Activated CD4-positive, CD25-positive, alpha-beta regulatory T cell (primary cell): ENCODE data around the gene ACSL3.
A peak's percentile ranks its signal among the peaks of the same experiment; 100 is the strongest.
"Not testable (repeated sequence)": the region's sequence is repeated elsewhere in the genome, so short reads cannot be mapped to it uniquely, and the experiment has no call there.

Experiments used
- DNase-seq, 4 experiments: peaks; one replicate each; lab custom pipeline; 2025; lab: John Stamatoyannopoulos, UW

ACSL3 gene

DNA sequence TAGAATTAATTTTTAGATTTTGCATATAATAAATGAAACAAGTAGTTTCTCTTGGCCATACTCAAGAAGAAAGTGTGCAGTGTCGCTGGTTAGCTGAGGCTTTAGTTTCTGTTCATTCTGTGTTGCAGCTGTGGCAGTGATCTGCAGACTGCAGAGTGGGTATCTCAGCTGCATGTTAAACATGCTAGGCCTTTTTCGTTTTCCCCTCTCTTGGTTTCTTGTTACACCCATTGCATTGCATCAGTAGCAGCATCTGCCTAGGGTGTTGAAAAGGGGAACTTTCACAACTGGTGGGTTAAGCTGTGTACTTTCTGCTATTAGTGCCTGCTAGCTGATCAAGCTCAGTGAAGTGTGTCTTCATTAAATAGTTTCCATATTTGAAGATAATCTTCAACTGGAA, 51.3 kb downstream of the ACSL3 start:
- no peak for DNase-seq

GRCh38 chr2:222912776-222913175, 51.9 kb downstream of the ACSL3 start:
- no peak for DNase-seq

DNA sequence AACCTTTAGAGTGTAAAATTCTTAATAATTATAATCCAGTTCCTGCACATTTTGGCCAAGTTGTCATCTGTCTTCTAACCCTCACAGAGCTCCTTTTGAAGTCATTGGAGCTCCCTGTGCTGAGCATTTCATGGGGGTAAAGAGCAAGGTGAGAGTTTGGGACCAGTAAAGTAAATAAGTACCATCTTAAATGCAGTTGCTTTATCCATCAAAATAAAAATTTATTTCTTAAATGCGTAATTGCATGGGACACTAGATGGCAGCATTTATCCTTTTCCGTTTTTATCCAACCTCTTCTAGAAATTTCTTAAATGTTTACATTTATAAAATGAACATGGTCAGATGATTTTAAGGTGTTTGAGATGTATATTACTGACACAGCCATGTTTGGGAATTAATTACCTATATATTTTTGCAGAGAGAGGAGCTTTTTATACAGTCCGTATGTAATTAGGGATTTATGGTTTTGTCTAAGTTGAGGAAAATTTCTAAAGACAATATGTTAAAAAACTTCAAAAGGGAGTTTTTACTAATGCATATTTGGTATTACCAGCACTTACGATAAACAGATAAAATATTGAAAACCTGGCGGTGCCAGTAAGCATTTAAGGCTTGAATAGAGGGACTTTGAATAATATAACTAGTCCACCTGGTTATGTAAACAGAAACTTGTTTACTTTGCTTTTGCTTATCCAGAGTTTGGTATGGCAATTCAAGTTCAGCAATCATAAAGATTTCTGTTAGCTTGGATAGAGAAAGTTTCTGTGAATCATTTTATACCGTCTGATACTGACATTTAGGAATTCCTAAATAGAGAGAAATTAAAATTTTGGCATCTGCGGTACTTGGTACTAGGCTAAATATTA, 54.5 kb downstream of the ACSL3 start:
- no peak for DNase-seq

DNA sequence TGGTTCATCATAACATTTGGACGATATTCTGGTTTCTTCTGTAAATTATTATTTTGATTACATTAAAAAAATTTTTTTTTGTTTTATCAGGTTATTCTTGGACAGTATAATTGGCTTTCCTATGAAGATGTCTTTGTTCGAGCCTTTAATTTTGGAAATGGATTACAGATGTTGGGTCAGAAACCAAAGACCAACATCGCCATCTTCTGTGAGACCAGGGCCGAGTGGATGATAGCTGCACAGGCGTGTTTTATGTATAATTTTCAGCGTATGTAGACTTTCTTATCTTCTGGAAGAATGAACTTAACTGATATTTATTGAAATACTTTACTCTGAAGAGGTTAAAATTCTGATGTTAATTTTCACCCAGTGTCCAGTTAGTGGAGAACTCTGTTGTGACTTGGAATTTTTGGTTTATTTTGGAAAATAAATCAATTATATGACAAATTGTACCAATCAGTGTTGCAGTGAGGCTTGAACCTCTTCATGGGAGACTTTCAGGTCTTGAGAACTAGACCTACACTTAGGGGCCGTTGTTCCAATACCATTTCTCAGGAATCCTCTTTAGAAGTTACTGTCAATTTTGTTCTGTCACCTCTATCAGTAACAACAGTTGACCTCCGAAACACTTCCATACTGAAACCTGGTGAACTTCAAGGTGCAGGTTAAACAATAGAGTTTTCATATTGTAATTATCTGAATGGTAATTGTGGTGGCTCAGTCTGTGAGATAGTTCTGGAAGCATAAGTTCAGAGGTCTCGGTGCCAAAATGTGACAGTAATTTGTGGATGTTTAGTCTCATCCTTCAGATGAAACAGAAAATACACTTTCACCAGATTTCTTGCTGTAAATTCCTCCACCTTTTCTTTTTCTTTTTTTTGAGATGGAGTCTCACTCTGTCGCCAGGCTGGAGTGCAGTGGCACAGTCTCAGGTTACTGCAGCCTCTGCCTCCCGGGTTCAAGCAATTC, 55.7 kb downstream of the ACSL3 start:
- no peak for DNase-seq

- not testable (repeated sequence) for DNase-seq
Observed at GRCh38 chr2:222917212-222917611, 56.4 kb downstream of the ACSL3 start.

DNA sequence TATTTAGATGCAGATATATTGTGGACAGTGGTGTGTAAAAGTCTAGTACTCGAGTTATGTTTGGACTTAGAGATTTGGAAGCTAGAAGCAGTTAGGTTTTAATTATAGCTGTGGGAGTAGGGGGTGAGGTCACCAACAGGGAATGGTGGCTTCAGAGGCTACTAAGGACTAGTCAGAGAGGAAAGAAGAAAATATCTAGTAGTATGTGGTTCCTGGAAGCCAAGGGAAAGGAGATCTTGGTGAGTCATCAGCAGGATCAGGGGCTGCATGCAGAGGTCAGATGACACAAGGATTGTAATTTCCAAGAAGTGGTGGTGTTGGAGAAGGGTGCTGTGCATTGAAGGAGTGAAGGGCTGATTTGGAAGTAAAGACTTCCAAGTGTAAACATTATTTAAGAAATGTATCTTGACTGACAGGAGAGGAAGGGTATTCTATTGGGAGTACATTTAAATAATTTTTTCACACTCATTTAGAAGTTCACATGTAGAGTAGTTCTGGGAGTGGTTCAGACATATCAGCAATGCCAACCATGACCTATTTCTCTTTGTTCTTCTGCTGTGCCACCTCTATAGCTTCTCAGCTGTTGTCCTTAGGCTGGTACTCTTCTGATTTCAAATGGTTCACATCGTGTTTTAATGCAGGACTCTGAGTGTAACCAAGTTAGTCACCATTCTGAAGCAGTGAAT, 59.1 kb downstream of the ACSL3 start:
- no peak for DNase-seq

DNA sequence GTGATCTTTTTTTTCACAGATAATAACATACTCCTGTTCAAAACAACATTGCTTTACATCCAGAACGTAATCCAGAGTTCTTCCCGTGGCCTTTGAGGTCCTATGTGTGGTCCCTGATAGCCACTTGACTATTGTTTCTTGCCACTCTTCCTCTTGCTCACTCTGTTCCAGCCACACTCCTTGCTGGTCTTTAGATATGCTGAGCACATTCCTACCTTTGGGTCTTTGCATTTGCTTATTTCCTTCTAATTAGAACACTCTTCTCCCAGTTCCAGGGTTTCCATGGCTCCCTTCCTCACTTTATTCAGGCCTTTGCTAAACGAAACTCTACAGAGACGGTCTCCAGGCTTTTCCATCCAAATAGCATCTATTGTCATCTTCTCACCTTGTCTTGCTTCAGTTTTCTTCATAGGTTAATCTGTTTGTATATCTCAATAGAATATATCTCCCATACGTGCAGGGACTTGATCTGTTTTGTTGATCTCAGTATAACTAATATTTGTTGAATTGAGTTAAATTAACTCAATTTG, 59.9 kb downstream of the ACSL3 start:
- no peak for DNase-seq

DNA sequence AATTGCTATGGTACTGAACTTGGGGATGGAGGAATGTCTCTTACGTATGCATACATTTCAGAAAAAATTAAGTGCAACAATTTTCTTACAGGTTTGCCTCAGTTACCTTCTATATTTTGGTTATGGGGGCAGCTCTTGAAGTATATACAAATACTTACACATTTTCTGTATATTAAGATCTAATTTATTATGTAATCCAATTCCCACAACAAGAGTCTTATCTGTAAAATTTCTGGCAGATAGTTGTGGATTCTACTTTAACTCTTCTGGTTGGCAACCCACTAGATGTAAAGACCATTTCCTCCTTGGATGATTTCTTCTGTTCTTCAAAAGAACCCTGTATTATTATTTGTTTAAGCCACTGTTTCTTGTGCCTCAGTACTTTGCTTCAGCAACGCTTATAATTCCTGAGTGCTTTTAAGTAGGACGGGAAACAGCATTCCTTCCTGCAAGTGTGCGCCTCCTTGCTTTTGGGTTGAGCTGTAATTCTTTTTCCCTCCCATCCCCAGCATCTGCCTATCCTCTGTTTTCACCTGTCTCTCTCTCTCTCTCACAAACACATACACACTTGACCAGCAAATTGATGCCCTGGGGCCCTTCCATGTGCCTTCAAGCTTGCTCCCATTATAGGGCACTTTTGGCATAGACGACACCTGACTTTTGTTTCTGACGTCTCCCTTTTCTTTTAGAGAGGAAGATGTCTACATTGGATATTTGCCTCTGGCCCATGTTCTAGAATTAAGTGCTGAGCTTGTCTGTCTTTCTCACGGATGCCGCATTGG, 61.4 kb downstream of the ACSL3 start:
- no peak for DNase-seq

- DNase-seq: no peak
Observed at GRCh38 chr2:222926915-222927314, 66.1 kb downstream of the ACSL3 start.

DNA sequence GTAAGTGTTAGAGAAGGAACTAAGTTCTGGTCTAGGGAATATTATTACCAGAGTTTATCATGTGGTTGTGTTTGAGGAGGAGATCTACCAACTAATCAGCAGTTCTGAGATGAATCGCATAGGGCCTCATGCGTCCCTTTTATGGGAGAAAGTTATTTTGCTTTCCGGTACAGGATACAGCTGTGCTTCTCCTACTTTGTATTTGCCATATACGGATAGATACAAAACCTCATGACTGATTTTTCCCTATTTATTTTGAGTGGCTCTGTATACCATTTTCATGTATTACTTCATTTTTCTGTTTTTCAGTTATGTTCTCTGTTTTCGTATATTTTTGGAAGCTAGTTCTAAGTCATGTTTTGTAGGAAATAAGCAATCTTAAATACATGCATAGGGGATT, 66.8 kb downstream of the ACSL3 start:
- no peak for DNase-seq

DNA sequence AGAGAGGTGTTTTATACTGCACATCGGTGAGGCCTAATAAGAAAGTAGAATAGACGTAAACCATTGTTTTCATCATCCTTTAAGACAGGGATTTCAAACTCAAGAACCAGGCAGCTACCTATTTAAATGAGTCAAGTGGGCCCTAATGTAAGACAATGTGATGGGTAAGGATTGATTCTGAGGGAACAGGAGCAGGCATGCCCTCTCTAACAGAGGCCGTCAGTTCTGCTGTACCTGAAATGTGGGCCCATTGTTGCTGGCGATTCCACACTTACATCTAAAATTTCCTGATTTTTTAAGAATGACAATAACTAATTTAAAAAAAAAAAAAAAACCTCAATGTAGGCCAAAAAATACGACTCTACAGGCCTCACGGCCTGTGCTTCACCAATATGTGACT, 67.5 kb downstream of the ACSL3 start:
- no peak for DNase-seq

GRCh38 chr2:222930862-222931261, 70.0 kb downstream of the ACSL3 start:
- no peak for DNase-seq

DNA sequence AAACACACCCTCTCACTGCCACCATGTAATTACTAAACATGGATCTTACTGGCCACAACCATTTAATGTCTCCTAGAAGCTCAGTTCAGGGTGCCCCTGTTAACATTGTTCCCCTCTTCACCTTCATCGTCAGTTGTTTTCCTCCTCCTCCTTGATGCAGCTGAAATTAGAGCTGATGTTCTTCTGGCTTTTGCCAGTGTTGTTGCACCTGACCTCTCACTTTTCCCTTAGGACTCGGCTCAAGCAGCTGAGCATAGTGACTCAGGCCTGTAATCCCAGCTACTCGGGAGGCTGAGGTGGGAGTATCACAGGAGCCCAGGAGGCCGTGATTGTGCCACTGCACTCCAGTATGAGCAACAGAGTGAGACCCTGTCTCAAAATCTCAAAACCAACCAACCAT, 70.8 kb downstream of the ACSL3 start:
- no peak for DNase-seq

GRCh38 chr2:222933458-222933857, 72.6 kb downstream of the ACSL3 start:
- no peak for DNase-seq

GRCh38 chr2:222935688-222936298, 75.0 kb downstream of the ACSL3 start:
- DNase-seq: no peak

DNA sequence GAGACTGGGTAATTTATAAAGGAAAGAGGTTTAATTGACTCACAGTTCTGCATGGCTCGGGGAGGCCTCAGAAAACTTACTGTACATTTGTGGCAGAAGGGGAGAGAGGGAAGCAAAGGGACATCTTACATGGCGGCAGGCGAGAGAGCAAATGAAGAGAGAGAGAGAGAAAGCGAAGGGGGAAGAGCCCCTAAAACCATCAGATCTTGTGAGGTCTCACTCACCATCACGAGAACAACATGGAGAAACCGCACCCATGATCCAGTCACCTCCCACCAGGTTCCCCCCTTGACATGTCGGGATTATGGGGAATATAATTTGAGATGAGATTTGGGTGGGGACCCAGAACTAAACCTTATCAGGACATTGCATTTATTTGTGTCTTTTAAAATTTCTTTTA, 75.9 kb downstream of the ACSL3 start:
- no peak for DNase-seq

DNA sequence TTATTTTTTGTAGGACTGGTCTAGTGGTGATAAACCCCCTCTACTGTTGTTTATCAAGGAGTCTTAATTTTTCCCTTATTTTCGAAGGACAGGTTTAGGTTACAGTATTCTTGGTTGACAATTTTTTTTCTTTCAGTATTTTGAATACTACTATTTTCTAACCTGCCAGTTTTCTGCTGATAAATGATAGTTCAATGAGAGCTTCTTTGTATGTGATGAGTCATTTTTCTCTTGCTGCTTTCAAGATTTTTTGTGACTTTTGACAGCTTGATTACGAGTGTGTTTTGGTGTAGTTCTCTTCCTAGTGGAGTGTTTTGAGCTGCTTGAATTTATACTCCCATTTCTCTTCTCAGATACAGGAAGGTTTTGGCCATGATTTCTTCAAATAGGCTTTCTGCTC, 77.5 kb downstream of the ACSL3 start:
- DNase-seq: no peak

- DNase-seq: peak in 1 of 4 experiments; percentile 32
Observed at GRCh38 chr2:222939208-222939856, 78.5 kb downstream of the ACSL3 start.

- DNase-seq: no peak
Observed at GRCh38 chr2:222939979-222940378, 79.1 kb downstream of the ACSL3 start.

GRCh38 chr2:222941510-222942032, 80.7 kb downstream of the ACSL3 start:
- no peak for DNase-seq
